HepG2 (cell line): ENCODE measurements around the gene ZNF865. TPM values are rescaled to one million over a fixed set of nuclear protein-coding genes. Genes with fewer than 3 reads are reported as not detected.

Experiments
- ADNP ChIP-seq: sonication (generic); formaldehyde crosslinking; IDR thresholded peaks from 2 replicates; pipeline ENCODE4 v1.4.0; 2020; ENCODE audit warnings: missing genetic modification reagents
- ATRX ChIP-seq: sonication (generic); formaldehyde crosslinking; IDR thresholded peaks from 2 replicates; pipeline ENCODE4 v1.4.0; 2020; ENCODE audit warnings: missing genetic modification reagents, borderline replicate concordance
- BRCA1 ChIP-seq: sonication (generic); formaldehyde crosslinking; IDR thresholded peaks from 2 replicates; pipeline ENCODE4 v1.4.0; 2020; ENCODE audit warnings: missing genetic modification reagents
- GFI1 ChIP-seq: sonication (generic); formaldehyde crosslinking; IDR thresholded peaks from 2 replicates; pipeline ENCODE4 v1.5.0; 2020; ENCODE audit warnings: missing genetic modification reagents, mild to moderate bottlenecking, borderline replicate concordance
- GTF3A ChIP-seq: sonication (generic); formaldehyde crosslinking; conservative IDR thresholded peaks from 2 replicates; pipeline ENCODE4 v1.4.0; 2020; ENCODE audit warnings: mild to moderate bottlenecking, missing genetic modification reagents
- HNF1A ChIP-seq, 2 experiments: sonication (generic) in 1 of 2; formaldehyde crosslinking in 1 of 2; IDR thresholded peaks; 2 replicates each; pipeline versions ENCODE4 v1.4.0 to v1.6.1; 2016 to 2020; ENCODE audit warnings: borderline replicate concordance in 1 of 2, low read depth in 1 of 2, mild to moderate bottlenecking in 1 of 2, missing genetic modification reagents in 1 of 2
- MXI1 ChIP-seq: IDR thresholded peaks from 3 replicates; pipeline ENCODE4 v1.6.1; 2012; ENCODE audit warnings: low read depth, low read length, inconsistent platforms, borderline replicate concordance
- NFYB ChIP-seq: sonication (generic); formaldehyde crosslinking; IDR thresholded peaks from 2 replicates; pipeline ENCODE4 v1.4.0; 2020; ENCODE audit warnings: missing genetic modification reagents
- NRL ChIP-seq: sonication (generic); formaldehyde crosslinking; IDR thresholded peaks from 2 replicates; pipeline ENCODE4 v1.5.0; 2020; ENCODE audit warnings: missing genetic modification reagents, mild to moderate bottlenecking, moderate library complexity, borderline replicate concordance
- PHF20 ChIP-seq: sonication (generic); formaldehyde crosslinking; IDR thresholded peaks from 2 replicates; pipeline ENCODE4 v1.5.0; 2020; ENCODE audit warnings: mild to moderate bottlenecking, missing genetic modification reagents
- PRMT3 ChIP-seq: sonication (generic); formaldehyde crosslinking; IDR thresholded peaks from 2 replicates; pipeline ENCODE4 v1.8.1; 2022; ENCODE audit warnings: low read depth, mild to moderate bottlenecking, moderate library complexity, missing genetic modification reagents, borderline replicate concordance
- RARA ChIP-seq: IDR thresholded peaks from 2 replicates; pipeline ENCODE4 v1.6.1; 2016; ENCODE audit warnings: missing genetic modification reagents, missing compliant biosample characterization
- RFXANK ChIP-seq: IDR thresholded peaks from 2 replicates; pipeline ENCODE4 v1.6.1; 2016
- SAFB2 ChIP-seq: sonication (generic); formaldehyde crosslinking; IDR thresholded peaks from 2 replicates; pipeline ENCODE4 v1.5.1; 2020; ENCODE audit warnings: missing genetic modification reagents, low read depth, mild to moderate bottlenecking, borderline replicate concordance
- ZFP36L1 ChIP-seq: sonication (generic); formaldehyde crosslinking; IDR thresholded peaks from 2 replicates; pipeline ENCODE4 v1.8.0; 2022; ENCODE audit warnings: mild to moderate bottlenecking, missing genetic modification reagents, moderate library complexity
- ZFP36L2 ChIP-seq: sonication (generic); formaldehyde crosslinking; IDR thresholded peaks from 2 replicates; pipeline ENCODE4 v1.4.0; 2020; ENCODE audit warnings: missing genetic modification reagents
- ZNF10 ChIP-seq: sonication (generic); formaldehyde crosslinking; IDR thresholded peaks from 2 replicates; pipeline ENCODE4 v1.4.0; 2020; ENCODE audit warnings: mild to moderate bottlenecking, low read depth, missing genetic modification reagents, borderline replicate concordance
- ZNF280B ChIP-seq: sonication (generic); formaldehyde crosslinking; IDR thresholded peaks from 2 replicates; pipeline ENCODE4 v1.5.0; 2020; ENCODE audit warnings: missing genetic modification reagents, mild to moderate bottlenecking, borderline replicate concordance
- ZNF33A ChIP-seq: sonication (generic); formaldehyde crosslinking; IDR thresholded peaks from 2 replicates; pipeline ENCODE4 v1.5.1; 2020; ENCODE audit warnings: missing genetic modification reagents, mild to moderate bottlenecking, moderate library complexity, borderline replicate concordance
- ZNF343 ChIP-seq: sonication (generic); formaldehyde crosslinking; IDR thresholded peaks from 2 replicates; pipeline ENCODE4 v1.4.0; 2020; ENCODE audit warnings: mild to moderate bottlenecking, missing genetic modification reagents
- ZNF431 ChIP-seq: sonication (generic); formaldehyde crosslinking; IDR thresholded peaks from 2 replicates; pipeline ENCODE4 v1.9.0; 2022; ENCODE audit warnings: missing genetic modification reagents, low read depth, mild to moderate bottlenecking, borderline replicate concordance
- ZNF605 ChIP-seq: sonication (generic); formaldehyde crosslinking; IDR thresholded peaks from 2 replicates; pipeline ENCODE4 v1.8.0; 2022; ENCODE audit warnings: mild to moderate bottlenecking, missing genetic modification reagents
- ZNF614 ChIP-seq: IDR thresholded peaks from 2 replicates; pipeline ENCODE4 v1.6.1; 2018; ENCODE audit warnings: missing biosample characterization, missing genetic modification reagents, inconsistent platforms, borderline replicate concordance
- ZNF746 ChIP-seq: sonication (generic); formaldehyde crosslinking; IDR thresholded peaks from 2 replicates; pipeline ENCODE4 v1.8.0; 2022; ENCODE audit warnings: mild to moderate bottlenecking, missing genetic modification reagents
- ZSCAN12 ChIP-seq: sonication (generic); formaldehyde crosslinking; IDR thresholded peaks from 2 replicates; pipeline ENCODE4 v1.9.0; 2021; ENCODE audit warnings: mild to moderate bottlenecking, missing genetic modification reagents
- polyA plus RNA-seq, 8 experiments: library from polyadenylated mRNA; depleted of rRNA in 3 of 8; stranded (reverse) in 7 of 8; unstranded in 1 of 8; fragments of >200 nt; fragmentation: Illumina TruSeq in 4 of 8; extraction: Trizol in 4 of 8; gene quantifications; 2 replicates each; pipeline versions ENCODE4 v1.2.1 to v1.2.3, GENCODE V29; 2011 to 2016; ENCODE audit warnings: low read depth in 4 of 8, missing spikeins in 1 of 8, mixed read lengths in 1 of 8; ENCODE audit not compliant: insufficient read depth in 1 of 8
- total RNA-seq, 5 experiments: library from RNA; depleted of rRNA; stranded (reverse); fragments of >200 nt; fragmentation: Illumina TruSeq; extraction: Trizol; gene quantifications; 2 replicates each; pipeline ENCODE4 v1.2.3, GENCODE V29; 2016; ENCODE audit warnings: low read depth in 1 of 5

The ZNF865 gene
- total and polyA plus RNA-seq, 2 of the 13 experiments (the other 11 are each of a cell fraction or from before 2014, with no cell fraction given): 0.93 to 1.0 TPM

GRCh38 chr19:55643003-55643886 lies 37.8 kb downstream of the ZNF865 start, which contains the start of gene ZNF581 (continued):
- TF ChIP-seq PRMT3 (CRISPR knock-in tag) (no peak), PHF20 (peak; percentile 82), HNF1A (IDR thresholded peaks at IDR 0.05; ENCODE audit: low read depth) (no peak), HNF1A (CRISPR knock-in tag; IDR thresholded peaks at IDR 0.05; ENCODE audit: borderline replicate concordance) (no peak; the same call in 1 of the 2 replicates), ATRX (CRISPR knock-in tag) (no peak), ZFP36L2 (no peak), ZNF33A (no peak), GFI1 (peak; percentile 49; the same call in 1 of the 2 replicates), BRCA1 (CRISPR knock-in tag) (no peak), ADNP (no peak), ZFP36L1 (CRISPR knock-in tag) (no peak), ZNF10 (CRISPR knock-in tag) (no peak), MXI1 (peak; percentile 88; the same call in 2 of the 3 replicates), ZNF431 (CRISPR knock-in tag) (no peak), NFYB (CRISPR knock-in tag) (no peak), ZNF280B (CRISPR knock-in tag) (no peak; the same call in 1 of the 2 replicates), RARA (CRISPR knock-in tag) (no peak), RFXANK (CRISPR knock-in tag) (no peak), ZNF746 (peak; percentile 53; the same call in 1 of the 2 replicates), GTF3A (CRISPR knock-in tag) (no peak), ZNF605 (peak; percentile 54), ZNF343 (no peak), ZSCAN12 (no peak), SAFB2 (CRISPR knock-in tag) (no peak), ZNF614 (peak; percentile 37; the same call in 1 of the 2 replicates), NRL (CRISPR knock-in tag) (0 out of 2 replicates have a peak, but pooled peaks have one; percentile 14)
